NOMO-1 treated with DMSO at 0.1 percent for 48 hours (cell line): Measurements from ENCODE around the gene ZNF883.
"Not testable (repeated sequence)": the region's sequence is repeated elsewhere in the genome, so short reads cannot be mapped to it uniquely, and the experiment has no call there.

Experiments used
- DNase-seq: peaks from one replicate; lab custom pipeline; 2025; ENCODE audit not compliant: unreplicated experiment; lab: John Stamatoyannopoulos, UW

The ZNF883 gene

DNA sequence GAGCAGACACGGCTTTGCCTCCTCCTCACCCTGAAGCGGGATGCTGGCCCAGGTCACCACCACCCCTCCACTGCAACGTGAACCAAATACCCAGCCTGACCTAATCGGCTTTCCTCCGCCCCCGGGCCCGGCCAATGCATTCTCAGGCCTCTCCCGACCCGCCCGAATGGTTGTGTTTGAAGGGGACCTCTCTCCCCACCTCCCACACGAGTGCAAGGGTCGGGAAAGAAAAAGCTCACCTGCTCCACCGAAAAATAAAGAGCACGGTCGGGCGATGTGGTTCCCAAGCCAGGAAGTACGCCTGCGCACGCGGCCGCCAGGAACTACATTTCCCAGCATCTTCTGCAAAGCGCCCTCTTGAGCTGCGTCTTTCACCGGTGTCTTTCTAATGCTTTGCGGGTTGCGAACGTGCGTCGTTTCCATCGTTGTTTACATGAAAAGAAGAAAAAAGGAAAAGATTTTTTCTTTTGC is at the start of gene ZNF883:
Gene ZNF883, minus strand, starts transcription at position 282 of the 471 bp plus-strand sequence.
- DNase-seq: no peak

- not testable (repeated sequence) for DNase-seq
Observed at GRCh38 chr9:113061072-113061850, 49.3 kb upstream of the ZNF883 start.

GRCh38 chr9:113059581-113060284 is 47.7 kb upstream of the ZNF883 start:
- DNase-seq: not testable (repeated sequence)

DNA sequence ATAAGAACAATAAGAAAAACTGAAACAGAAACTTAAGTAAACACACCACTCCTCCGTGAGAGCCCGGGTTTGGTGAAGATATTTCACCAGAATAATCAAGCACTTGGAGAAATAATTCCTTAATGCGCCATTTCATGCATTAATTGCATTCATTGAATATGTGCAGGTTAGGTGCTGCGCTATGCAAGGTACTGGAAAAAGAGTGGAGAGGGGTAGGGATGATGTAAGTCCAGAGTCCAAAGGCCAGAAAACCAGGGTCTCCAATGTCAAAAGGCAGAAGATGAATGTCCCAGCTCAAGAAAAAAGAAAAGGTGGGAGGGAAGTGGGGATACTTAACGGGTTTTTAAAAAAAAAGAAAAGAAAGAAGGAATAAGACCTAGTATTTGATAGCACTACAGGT is 45.2 kb upstream of the ZNF883 start:
- no peak for DNase-seq

DNA sequence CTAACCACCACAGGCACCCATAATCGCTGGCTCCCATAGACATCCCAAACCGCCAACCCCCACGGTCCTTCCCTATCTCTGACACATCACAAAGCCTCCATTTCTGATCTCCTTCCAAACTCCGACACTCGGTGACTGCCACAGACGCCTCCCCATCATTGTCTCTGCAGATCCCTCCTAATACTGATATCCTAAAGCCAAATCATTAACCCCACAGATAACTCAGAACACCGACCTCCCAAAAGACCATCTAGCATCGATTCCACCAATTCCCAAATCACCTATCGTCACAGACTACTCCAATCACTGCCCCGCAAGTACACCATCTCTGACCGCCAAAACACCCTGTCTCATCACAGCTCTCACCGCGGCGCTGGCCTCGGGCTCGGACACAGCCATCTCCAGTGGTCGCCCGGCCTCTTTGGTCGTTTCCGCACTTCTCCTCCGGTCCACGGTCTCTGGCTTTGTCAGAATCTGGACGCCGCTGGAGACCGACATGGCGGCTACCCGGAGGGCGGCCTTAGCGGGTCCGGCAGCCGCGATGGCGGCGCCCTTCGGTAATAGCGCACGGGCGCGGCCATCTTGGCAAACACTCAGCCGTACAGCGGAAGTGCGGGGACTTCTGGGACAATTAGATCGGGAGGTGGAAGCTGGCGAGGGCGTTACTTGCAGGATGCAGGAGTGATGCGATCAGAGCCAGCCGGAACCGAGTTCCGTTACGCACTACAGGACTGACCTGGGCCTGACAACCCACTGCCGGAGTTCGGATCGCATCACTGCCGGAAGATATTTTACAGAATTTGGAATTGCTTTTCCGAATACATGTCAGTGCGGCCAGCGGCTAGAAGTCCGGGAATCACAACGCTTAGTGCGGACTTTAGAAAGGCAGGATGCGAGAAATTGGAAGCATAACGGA is 44.5 kb upstream of the ZNF883 start, which contains the start of gene ZFP37:
Gene ZFP37, minus strand, starts transcription at position 534 of the 916 bp plus-strand sequence. Its CDS starts 36 bp downstream, at position 498.
- no peak for DNase-seq

DNA sequence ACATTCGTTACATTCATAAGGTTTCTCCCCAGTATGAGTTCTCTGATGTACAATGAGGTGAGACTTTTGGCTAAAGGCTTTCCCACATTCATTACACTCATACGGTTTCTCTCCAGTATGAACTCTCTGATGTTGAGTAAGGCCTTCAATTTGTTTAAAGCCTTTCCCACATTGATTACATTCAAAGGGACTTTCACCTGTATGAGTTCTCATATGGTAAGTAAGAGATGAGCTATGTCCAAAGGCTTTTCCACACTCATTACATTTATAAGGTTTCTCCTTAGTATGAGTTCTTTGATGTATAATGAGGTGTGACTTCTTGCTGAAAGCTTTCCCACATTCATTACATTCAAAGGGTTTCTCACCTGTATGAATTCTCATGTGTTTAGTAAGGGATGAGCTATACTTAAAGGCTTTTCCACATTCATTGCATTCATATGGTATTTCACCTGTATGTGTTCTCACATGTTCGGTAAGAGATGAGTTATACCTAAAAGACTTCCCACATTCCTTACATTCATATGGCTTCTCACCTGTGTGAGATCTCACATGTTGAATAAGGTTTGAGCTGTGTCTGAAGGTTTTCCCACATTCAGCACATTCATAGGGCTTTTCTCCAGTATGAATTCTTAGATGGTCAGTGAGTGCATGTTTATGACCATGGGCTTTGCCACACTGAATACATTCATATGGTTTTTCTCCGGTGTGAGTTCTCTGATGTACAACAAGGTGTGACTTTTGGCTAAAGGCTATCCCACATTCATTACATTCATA is 31.1 kb upstream of the ZNF883 start:
- no peak for DNase-seq

DNA sequence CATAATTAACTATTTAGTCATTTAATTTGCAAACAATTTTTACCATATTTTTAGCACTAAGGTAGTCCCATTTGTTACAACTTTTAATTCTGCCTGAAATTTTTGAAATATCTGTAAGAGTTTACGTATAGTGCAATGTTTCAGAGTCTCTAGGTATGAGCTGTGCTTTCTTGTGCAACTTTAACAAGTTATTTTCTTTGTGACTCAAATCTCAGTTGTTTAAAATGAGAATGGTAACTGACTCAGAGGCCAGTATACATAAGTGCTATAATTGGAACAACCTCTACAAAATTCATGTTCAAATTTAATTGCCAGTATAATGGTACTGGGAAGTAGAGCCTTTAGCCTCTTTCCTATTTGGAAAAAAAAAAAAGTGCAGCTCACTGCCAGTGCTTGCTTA is 14.2 kb upstream of the ZNF883 start:
- DNase-seq: no peak

DNA sequence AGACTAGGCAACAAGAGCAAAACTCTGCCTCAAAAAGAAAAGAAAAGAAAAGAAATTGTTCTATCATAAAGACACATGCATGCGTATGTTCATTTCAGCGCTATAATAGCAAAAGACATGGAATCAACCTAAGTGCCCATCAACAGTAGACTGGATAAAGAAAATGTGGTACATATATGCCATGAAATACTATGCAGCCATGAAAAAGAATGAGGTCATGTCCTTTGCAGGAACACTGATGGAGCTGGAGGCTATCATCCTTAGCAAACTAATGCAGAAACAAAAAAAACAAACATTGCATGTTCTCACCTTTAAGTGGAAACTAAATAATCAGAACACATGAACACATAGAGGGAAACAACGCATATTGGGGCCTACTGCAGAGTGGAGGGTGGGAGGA is 6.3 kb upstream of the ZNF883 start:
- DNase-seq: no peak

DNA sequence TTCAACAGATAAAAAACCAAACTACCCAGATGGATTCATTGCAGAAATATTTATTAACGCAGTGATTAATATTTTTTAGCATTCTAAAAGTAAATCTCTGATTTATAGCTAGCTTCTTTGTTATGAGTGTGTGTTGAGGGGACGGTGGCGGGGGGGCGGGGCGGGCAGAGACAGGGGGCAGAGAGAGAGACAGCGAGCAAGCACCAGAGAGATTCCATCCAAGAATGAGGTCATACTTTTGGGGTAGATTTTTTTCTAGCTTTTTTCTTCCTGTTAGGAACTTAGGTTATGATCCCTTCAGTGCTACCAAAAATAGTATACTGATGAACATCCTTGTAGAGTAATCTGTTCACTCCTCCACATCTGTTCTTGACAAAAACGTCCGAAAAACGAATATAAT is 500 bp upstream of the ZNF883 start:
- no peak for DNase-seq

GRCh38 chr9:113005777-113006176 is 6.2 kb downstream of the ZNF883 start:
- no peak for DNase-seq

DNA sequence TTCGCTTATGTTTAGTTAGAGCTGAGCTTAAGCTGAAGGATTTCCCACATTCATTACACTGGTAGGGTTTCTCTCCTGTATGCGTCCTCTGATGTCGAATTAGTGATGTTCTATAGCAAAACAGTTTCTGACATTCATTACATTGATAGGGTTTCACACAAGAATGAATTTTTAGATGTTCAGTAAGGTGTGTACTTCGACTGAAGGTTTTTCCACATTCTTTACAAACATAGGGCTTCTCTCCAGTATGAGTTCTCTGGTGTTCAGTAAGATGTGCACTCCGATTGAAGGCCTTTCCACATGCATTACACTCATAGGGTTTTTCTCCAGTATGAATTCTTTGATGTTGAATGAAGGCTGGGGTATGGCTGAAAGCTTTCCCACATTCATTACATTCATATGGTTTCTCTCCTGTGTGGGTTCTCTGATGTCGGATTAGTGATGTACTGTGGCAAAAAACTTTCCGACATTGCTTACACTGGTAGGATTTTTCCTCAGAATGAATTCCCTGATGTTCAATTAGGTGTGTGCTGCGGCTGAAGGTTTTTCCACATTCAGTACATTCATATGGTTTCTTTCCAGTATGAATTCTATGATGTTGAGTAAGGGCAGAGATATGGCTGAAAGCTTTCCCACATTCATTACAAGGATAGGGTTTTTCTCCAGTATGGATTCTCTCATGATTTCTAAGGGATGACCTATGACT is 14.6 kb downstream of the ZNF883 start:
- DNase-seq: no peak

- DNase-seq: peak; percentile 11
Observed at GRCh38 chr9:112971415-112971814, 40.6 kb downstream of the ZNF883 start.

- no peak for DNase-seq
Observed at GRCh38 chr9:112970939-112971338, 41.1 kb downstream of the ZNF883 start.

DNA sequence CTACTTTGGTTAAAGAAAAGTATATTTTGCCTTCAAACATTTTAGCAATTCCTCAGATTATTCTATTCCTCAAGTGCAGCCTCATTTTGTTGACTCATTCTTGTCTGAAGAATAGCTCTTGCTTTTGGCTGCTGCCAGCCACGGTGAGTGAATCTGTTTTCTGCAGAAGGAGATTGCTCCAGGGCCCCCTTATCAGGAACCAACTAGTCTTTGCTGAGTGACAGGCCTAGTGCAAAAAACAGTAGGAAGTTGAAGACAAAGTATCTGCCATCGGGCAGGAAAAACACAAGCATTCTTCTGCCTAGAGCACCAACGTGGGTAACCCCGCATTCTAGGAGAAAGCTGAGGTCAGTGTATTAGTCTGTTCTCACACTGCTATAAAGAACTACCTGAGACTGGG is 42.3 kb downstream of the ZNF883 start:
- no peak for DNase-seq

GRCh38 chr9:112955550-112955949 is 56.4 kb downstream of the ZNF883 start:
- no peak for DNase-seq

- no peak for DNase-seq
Observed at GRCh38 chr9:112945620-112946208, 66.3 kb downstream of the ZNF883 start.

- no peak for DNase-seq
Observed at GRCh38 chr9:112939418-112939817, 72.6 kb downstream of the ZNF883 start.

GRCh38 chr9:112933696-112934095 is 78.3 kb downstream of the ZNF883 start:
- DNase-seq: no peak

DNA sequence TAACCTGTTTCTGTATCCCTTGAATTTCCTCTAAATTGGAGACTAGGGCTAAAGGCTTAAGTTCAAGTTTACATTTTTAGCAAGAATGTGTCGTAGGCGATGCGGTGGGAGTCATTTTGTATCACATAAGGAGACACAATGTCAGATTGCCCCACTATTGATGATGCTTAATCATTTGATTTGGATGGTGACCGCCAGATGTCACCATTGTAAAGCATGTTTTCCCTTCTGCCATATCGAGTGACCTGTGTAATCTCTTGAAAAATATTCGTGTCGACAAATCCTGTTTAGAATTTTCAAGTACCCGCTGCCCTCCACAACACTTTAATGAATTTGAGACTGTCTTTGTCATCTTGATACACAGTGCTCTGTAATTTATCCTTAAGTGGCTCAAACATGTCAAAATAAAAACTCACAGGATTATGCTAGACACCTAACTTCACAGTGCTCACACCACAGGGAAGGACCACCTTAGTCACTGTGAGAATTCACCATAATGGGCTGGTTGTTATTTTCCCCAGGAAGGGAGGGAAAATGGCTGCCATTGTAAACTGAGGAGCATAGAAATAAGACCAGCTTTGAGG is 86.8 kb downstream of the ZNF883 start:
- DNase-seq: peak; percentile 67
